HepG2 (cell line): ENCODE measurements around the gene TOLLIP. TPM values are rescaled to one million over a fixed set of nuclear protein-coding genes. Genes with fewer than 3 reads are reported as not detected.
A peak's percentile ranks its signal among the peaks of the same experiment; 100 is the strongest.

ENCODE experiments used
- ATAC-seq: fragments of 200-7000 bp; cut with Tn5 transposase; 3 replicates; pipeline ENCODE4 v1.9.1; 2020; ENCODE audit warnings: mild to moderate bottlenecking, moderate library complexity
- BruUV-seq: library from RNA; stranded (reverse); fragments of 400-500 nt; replicated peaks from 2 replicates; lab custom pipeline; 2021; lab: Mats Ljungman, UMichigan
- CTCF ChIA-PET: fragments of 300-600 bp; formaldehyde crosslinking; extraction: SDS; loops from one replicate; lab custom pipeline; 2021; ENCODE audit warnings: low total read pairs, inconsistent platforms, low intra/inter-chr PET ratio; lab: Yijun Ruan, JAX
- POLR2A ChIA-PET: fragments of 350-600 bp; sonication (Branson Sonifier 250); formaldehyde crosslinking; loops from one replicate; lab custom pipeline; 2020; ENCODE audit warnings: antibody characterized with exemption, inconsistent platforms; lab: Yijun Ruan, JAX
- DNase-seq: peaks from one replicate; pipeline ENCODE4 v3.0.0-alpha.2; 2015; ENCODE audit warnings: low spot score
- FAIRE-seq: peaks from 3 replicates; lab custom pipeline; 2011; peaks lifted over from hg19 to GRCh38; lab: Jason Lieb, UNC
- H2AFZ ChIP-seq: one replicate; pipeline ENCODE4 v1.6.1; 2011; ENCODE audit warnings: low read length, inconsistent platforms
- H3K27ac ChIP-seq: fragments of 300-600 bp; 3 replicates; pipeline ENCODE4 v1.8.0; 2011; ENCODE audit warnings: mixed run types, mild to moderate bottlenecking, mixed read lengths, low read length, inconsistent platforms; ENCODE audit not compliant: insufficient read depth; ENCODE audit errors: extremely low read length
- H3K27me3 ChIP-seq, 2 experiments: fragments of 200-600 bp in 1 of 2; 2 replicates in 1 of 2; 3 replicates in 1 of 2; pipeline versions ENCODE4 v1.6.0 to v1.8.0; 2011; ENCODE audit warnings: low read length in 2 of 2, mild to moderate bottlenecking in 2 of 2, moderate library complexity in 2 of 2, inconsistent platforms in 1 of 2; ENCODE audit not compliant: insufficient read depth in 2 of 2, control insufficient read depth in 1 of 2
- H3K36me3 ChIP-seq, 2 experiments: fragments of 200-600 bp in 1 of 2; replicated peaks in 1 of 2; 2 replicates in 1 of 2; 3 replicates in 1 of 2; pipeline versions ENCODE4 v1.5.1 to v1.8.0; 2011; ENCODE audit warnings: low read length in 2 of 2, inconsistent platforms in 1 of 2; ENCODE audit not compliant: insufficient read depth in 2 of 2, control insufficient read depth in 1 of 2
- H3K4me1 ChIP-seq: 2 replicates; pipeline ENCODE4 v1.5.1; 2012; ENCODE audit warnings: low read length, inconsistent platforms; ENCODE audit not compliant: insufficient read depth
- H3K4me2 ChIP-seq: 2 replicates; pipeline ENCODE4 v1.6.0; 2011; ENCODE audit warnings: low read depth, low read length, inconsistent platforms
- H3K4me3 ChIP-seq, 3 experiments: fragments of 200-600 bp in 1 of 3; sonication (generic), shearing (Covaris generic) in 1 of 3; replicated peaks in 1 of 3; 2 replicates each; pipeline ENCODE4 v1.5.1; 2011 to 2016; ENCODE audit warnings: low read length in 3 of 3, inconsistent platforms in 2 of 3, low read depth in 2 of 3, mild to moderate bottlenecking in 2 of 3, control low read depth in 1 of 3, mixed read lengths in 1 of 3; ENCODE audit not compliant: insufficient read depth in 1 of 3
- H3K79me2 ChIP-seq: one replicate; pipeline ENCODE4 v1.6.1; 2011; ENCODE audit warnings: low read length, inconsistent platforms; ENCODE audit not compliant: insufficient read depth
- H3K9ac ChIP-seq: 2 replicates; pipeline ENCODE4 v1.6.0; 2011; ENCODE audit warnings: mild to moderate bottlenecking, low read depth, low read length, inconsistent platforms; ENCODE audit not compliant: insufficient read depth
- H3K9me3 ChIP-seq: 2 replicates; pipeline ENCODE4 v1.5.1; 2012; ENCODE audit warnings: mild to moderate bottlenecking, low read length
- H4K20me1 ChIP-seq: 2 replicates; pipeline ENCODE4 v1.6.0; 2011; ENCODE audit warnings: inconsistent platforms, mild to moderate bottlenecking, low read length, moderate library complexity; ENCODE audit not compliant: insufficient read depth
- CREM ChIP-seq, 2 experiments: sonication (generic) in 1 of 2; formaldehyde crosslinking in 1 of 2; IDR thresholded peaks; 2 replicates each; pipeline versions ENCODE4 v1.4.0 to v1.6.1; 2016 to 2020; ENCODE audit warnings: antibody characterized with exemption in 1 of 2, mild to moderate bottlenecking in 1 of 2, missing genetic modification reagents in 1 of 2
- JARID2 ChIP-seq: sonication (generic); formaldehyde crosslinking; IDR thresholded peaks from 2 replicates; pipeline ENCODE4 v1.8.1; 2023; ENCODE audit warnings: missing genetic modification reagents, inconsistent platforms; ENCODE audit not compliant: insufficient replicate concordance
- KLF12 ChIP-seq: sonication (generic); formaldehyde crosslinking; IDR thresholded peaks from 2 replicates; pipeline ENCODE4 v1.4.0; 2020; ENCODE audit warnings: missing genetic modification reagents, borderline replicate concordance
- KMT2A ChIP-seq: sonication (generic); formaldehyde crosslinking; IDR thresholded peaks from 2 replicates; pipeline ENCODE4 v1.4.0; 2020; ENCODE audit warnings: missing genetic modification reagents
- PBX3 ChIP-seq: sonication (generic); formaldehyde crosslinking; IDR thresholded peaks from 2 replicates; pipeline ENCODE4 v1.8.1; 2023; ENCODE audit warnings: missing genetic modification reagents, inconsistent platforms, borderline replicate concordance
- PLSCR1 ChIP-seq: sonication (generic); formaldehyde crosslinking; IDR thresholded peaks from 2 replicates; pipeline ENCODE4 v1.5.0; 2020; ENCODE audit warnings: missing genetic modification reagents, mild to moderate bottlenecking, borderline replicate concordance
- POLR2A ChIP-seq, 2 experiments: IDR thresholded peaks; 2 replicates each; pipeline ENCODE4 v1.6.1; 2011; ENCODE audit warnings: low read depth in 2 of 2, low read length in 2 of 2, mild to moderate bottlenecking in 1 of 2, moderate library complexity in 1 of 2; ENCODE audit not compliant: insufficient read depth in 1 of 2
- RAD21 ChIP-seq: fragments of 450-650 bp; formaldehyde crosslinking; IDR thresholded peaks from 2 replicates; pipeline ENCODE4 v1.5.0; 2020; ENCODE audit warnings: mild to moderate bottlenecking
- RAD51 ChIP-seq: fragments of 450-650 bp; IDR thresholded peaks from 2 replicates; pipeline ENCODE4 v1.6.1; 2016; ENCODE audit warnings: borderline replicate concordance
- REST ChIP-seq, 2 experiments: IDR thresholded peaks; 2 replicates each; pipeline ENCODE4 v1.6.1; 2011 to 2012; ENCODE audit warnings: low read length in 2 of 2, borderline replicate concordance in 1 of 2, low read depth in 1 of 2, mild to moderate bottlenecking in 1 of 2, moderate library complexity in 1 of 2
- SP140L ChIP-seq: sonication (generic); formaldehyde crosslinking; IDR thresholded peaks from 2 replicates; pipeline ENCODE4 v1.4.0; 2020; ENCODE audit warnings: missing genetic modification reagents, borderline replicate concordance
- TEAD3 ChIP-seq: optimal IDR thresholded peaks from 2 replicates; pipeline ENCODE3; 2016; ENCODE audit warnings: borderline replicate concordance
- ZNF263 ChIP-seq: sonication (generic); formaldehyde crosslinking; IDR thresholded peaks from 2 replicates; pipeline ENCODE4 v1.4.0; 2020; ENCODE audit warnings: missing genetic modification reagents
- WGBS: methylation state at CpG from one replicate; pipeline ENCODE4 v1.1.6; 2017; ENCODE audit warnings: low lambda C conversion rate; 5-methylcytosine and 5-hydroxymethylcytosine counted together
- in situ Hi-C: cut with HindIII; loops from 2 replicates; pipeline ENCODE4 v1.10.0; 2017; ENCODE audit warnings: low pct_unique_long_range_greater_than_20kb; ENCODE audit not compliant: extremely low pct_ligation_motif_present
- intact Hi-C: fragments of 100-400 bp; cut with micrococcal nuclease; formaldehyde crosslinking; loops from one replicate; pipeline ENCODE4 v1.10.0; 2022; ENCODE audit not compliant: unreplicated experiment
- polyA plus RNA-seq, 8 experiments: library from polyadenylated mRNA; depleted of rRNA in 3 of 8; stranded (reverse) in 7 of 8; unstranded in 1 of 8; fragments of >200 nt; fragmentation: Illumina TruSeq in 4 of 8; extraction: Trizol in 4 of 8; gene quantifications; 2 replicates each; pipeline versions ENCODE4 v1.2.1 to v1.2.3, GENCODE V29; 2011 to 2016; ENCODE audit warnings: low read depth in 4 of 8, missing spikeins in 1 of 8, mixed read lengths in 1 of 8; ENCODE audit not compliant: insufficient read depth in 1 of 8
- total RNA-seq, 5 experiments: library from RNA; depleted of rRNA; stranded (reverse); fragments of >200 nt; fragmentation: Illumina TruSeq; extraction: Trizol; gene quantifications; 2 replicates each; pipeline ENCODE4 v1.2.3, GENCODE V29; 2016; ENCODE audit warnings: low read depth in 1 of 5

Gene TOLLIP
- total and polyA plus RNA-seq, 2 of the 13 experiments (the other 11 are each of a cell fraction or from before 2014, with no cell fraction given) = 25.9 to 47.5 TPM

- Histone ChIP-seq H3K27me3 (peaks cover 5 to 68% of the 10 kb centered on the region in 2 experiments; a peak in 4 of 5 replicates), H3K36me3 (no peaks in the 10 kb centered on the region), H3K4me3 (no peak overlapping the region), H3K27ac (no peak overlapping the region), H3K9me3 (no peaks in the 10 kb centered on the region), H4K20me1 (no peaks in the 10 kb centered on the region), H3K4me2 (no peak overlapping the region), H3K79me2 (no peaks in the 10 kb centered on the region), H3K4me1 (peaks cover 20% of the 10 kb centered on the region), H2AFZ (no peak overlapping the region), H3K9ac (no peak overlapping the region)
- TF ChIP-seq KLF12 (CRISPR knock-in tag) (no peak), REST (IDR thresholded peaks at IDR 0.05; ENCODE audit: borderline replicate concordance in 1 of 2, low read depth in 1 of 2, low read length in 2 of 2) (no peak), PBX3 (CRISPR knock-in tag) (no peak), RAD21 (no peak), PLSCR1 (CRISPR knock-in tag) (no peak), JARID2 (CRISPR knock-in tag) (no peak), ZNF263 (CRISPR knock-in tag) (no peak), RAD51 (no peak), SP140L (no peak), CREM (IDR thresholded peaks at IDR 0.05) (no peak), CREM (CRISPR knock-in tag; IDR thresholded peaks at IDR 0.05) (no peak), POLR2A (IDR thresholded peaks at IDR 0.05; ENCODE audit: insufficient read depth in 1 of 2, low read depth in 2 of 2, low read length in 2 of 2) (no peak), TEAD3 (no peak), KMT2A (no peak)
- peak; percentile 43 for ATAC-seq
- FAIRE-seq = no peak
- WGBS = 30% methylated on average over 21 of the region's 32 CpGs
- ChIA-PET CTCF (no interaction called here), POLR2A (no interaction called here)
- no peak for DNase-seq
- intact Hi-C loops (no loop called here), in situ Hi-C loops (no loop called here)
- no TSS peak for BruUV-seq
These were observed 44.1 kb upstream of the TOLLIP start for GRCh38 chr11:1353383-1354124.
